HUDEP-2 (cell line): Measurements from ENCODE around the gene PBRM1.

ENCODE experiments used
- DNase-seq, 76 experiments: peaks; one replicate each; lab custom pipeline; 2025; ENCODE audit not compliant: unreplicated experiment in 76 of 76; lab: John Stamatoyannopoulos, UW

The PBRM1 gene

DNA sequence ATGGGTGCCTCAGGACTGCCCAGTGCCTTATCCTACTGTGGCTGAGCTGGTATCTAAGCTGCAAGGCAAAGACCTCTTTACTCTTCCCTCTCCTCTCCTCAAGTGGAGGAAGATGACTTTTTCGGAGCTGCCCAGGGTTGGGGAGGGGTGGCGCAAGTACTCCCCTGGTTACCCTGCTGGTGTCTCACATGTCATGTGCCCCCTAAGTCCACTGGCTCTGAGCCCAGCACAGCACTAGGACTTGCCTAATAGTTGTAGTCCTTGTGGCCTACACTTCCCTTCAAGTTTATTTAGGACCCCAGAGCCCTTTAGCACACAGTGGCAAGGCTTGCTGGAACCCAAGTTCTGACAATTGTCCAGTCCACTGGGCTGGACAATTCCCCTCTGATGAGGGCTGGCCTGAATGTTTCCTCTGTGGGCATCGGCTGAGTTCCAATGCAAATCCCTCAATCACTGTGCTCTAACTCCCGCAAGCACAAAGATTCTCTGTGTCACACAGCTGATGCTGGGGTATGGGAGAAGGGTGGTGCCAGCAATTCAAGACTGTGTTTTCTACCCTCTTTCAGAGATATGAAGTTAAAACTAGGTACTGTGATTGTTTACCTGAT lies 89.0 kb downstream of the PBRM1 start:
- DNase-seq: no peak

- peak in 1 of 76 experiments; percentile 6 for DNase-seq
Measured at GRCh38 chr3:52593103-52593502, 92.6 kb downstream of the PBRM1 start.

- no peak for DNase-seq
Measured at GRCh38 chr3:52574056-52574965, 111.4 kb downstream of the PBRM1 start.

GRCh38 chr3:52572221-52572620 lies 113.5 kb downstream of the PBRM1 start:
- DNase-seq: no peak

GRCh38 chr3:52570076-52570475 lies 115.6 kb downstream of the PBRM1 start:
- no peak for DNase-seq

DNA sequence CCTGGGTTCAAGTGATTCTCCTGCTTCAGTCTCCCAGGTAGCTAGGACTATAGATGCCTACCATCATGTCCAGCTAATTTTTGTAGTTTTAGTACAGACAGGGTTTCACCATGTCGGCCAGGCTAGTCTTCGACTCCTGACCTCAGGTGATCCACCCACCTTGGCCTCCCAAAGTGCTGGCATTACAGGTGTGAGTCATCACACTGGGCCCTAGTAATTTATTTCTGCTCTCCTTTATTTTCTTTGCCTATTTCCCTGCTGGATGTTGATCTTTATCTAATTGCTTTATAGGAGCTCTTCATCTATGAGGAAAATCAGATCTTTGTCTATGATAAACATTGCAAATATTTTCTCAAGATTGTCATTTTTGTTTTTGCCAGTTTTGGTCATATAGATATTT lies 117.6 kb downstream of the PBRM1 start:
- DNase-seq: no peak

GRCh38 chr3:52563984-52564383 lies 121.7 kb downstream of the PBRM1 start:
- no peak for DNase-seq

DNA sequence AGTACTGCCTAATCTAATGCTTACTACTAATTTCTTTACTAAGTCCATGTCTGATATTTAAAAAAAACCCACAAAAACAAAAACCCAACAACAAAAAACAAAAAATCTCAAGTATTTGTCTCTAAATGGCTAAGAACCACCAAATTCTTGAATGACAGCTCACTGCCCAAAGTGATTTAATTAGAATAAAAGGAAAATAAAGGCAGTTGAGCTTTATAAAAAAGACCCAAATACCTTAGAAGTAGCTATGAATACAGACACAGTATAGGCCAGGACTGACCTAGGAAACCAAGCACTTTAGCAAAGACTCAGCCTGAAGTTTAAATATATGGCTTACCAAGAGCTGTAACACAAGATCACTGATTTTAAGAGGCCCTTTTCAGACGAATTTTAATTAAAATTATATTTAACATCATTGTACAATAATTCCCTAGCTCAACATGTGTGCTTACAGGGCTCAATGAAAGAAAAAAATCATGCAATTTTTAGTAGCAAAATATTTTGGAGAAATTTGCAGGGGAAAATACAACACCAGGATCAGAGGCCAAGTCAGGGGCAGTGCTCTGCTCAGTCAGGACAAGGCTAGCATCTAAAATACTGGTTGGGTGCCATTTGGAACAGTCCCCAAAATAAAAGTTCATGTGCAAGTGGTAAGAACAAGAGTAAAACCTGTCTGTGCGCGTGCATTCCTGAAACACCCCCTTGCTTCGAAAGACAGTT lies 124.5 kb downstream of the PBRM1 start:
- no peak for DNase-seq

DNA sequence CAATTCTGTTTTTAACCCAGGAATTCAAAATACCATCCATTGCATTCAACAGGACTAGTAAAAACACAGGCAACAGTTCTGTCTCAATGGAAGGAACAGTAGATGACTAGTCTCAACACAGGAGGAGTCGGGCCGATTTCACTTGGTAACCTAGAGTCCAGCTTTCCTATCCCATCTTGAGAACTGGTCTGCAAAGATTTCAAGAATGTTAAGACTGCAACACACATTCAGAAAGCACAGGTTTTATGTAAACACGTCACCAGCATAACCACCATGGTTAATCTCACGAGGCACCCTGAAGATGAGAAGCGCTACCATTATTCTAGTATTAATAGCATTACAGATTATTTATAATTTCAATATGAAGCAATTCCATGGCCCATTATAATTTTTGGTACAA lies 127.3 kb downstream of the PBRM1 start:
- no peak for DNase-seq

- DNase-seq: no peak
Measured at GRCh38 chr3:52557011-52557960, 128.4 kb downstream of the PBRM1 start.

- no peak for DNase-seq
Measured at GRCh38 chr3:52555056-52555455, 130.7 kb downstream of the PBRM1 start.

GRCh38 chr3:52554026-52554755 lies 131.5 kb downstream of the PBRM1 start:
- no peak for DNase-seq

DNA sequence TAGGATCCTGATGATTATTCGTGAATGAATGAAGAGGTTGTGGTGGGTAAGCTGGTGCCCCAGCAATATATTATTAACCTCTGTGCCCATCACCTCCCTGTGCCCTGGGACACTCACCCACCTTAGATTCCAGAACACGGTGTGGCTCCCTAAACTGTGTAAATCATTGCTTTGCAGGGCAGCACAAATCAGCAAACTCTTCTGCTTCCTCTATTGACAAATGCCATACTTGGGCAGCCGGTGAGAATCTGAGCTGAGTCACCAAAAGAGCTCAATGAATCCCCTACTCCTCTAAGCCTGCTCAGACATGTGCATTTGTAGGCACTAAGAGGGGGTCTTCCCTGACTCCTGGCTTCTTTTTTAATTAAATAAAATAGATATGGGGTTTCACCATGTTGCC lies 133.6 kb downstream of the PBRM1 start:
- no peak for DNase-seq

GRCh38 chr3:52551118-52551517 lies 134.6 kb downstream of the PBRM1 start:
- DNase-seq: peak in 2 of 76 experiments; percentile 10 to 11

- no peak for DNase-seq
Measured at GRCh38 chr3:52547143-52547542, 138.6 kb downstream of the PBRM1 start.

GRCh38 chr3:52546111-52546901 lies 139.4 kb downstream of the PBRM1 start:
- DNase-seq: no peak

DNA sequence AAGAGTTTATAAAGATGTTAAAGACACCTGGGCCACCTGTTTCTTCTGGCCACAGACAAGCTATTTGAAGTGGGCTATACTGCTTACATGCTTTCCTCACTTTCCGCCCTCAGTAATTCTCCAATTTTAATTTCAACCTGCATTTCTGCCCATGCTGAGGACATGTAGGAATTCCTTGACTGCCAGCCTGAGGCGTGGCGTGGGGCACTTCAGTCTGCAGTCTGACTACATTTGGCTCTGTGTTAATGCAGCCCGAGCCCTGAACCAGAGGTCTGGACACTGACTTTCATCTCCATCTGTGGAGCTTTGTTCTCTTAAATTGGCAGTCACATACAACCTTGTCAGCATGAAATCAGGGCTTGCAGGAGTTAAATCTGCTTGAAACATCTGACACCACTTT lies 140.8 kb downstream of the PBRM1 start:
- no peak for DNase-seq

GRCh38 chr3:52541050-52541449 lies 144.7 kb downstream of the PBRM1 start:
- no peak for DNase-seq
